Eye (tissue), 1 donor: ENCODE results near the gene CD63.
"Not testable (repeated sequence)": the region's sequence is repeated elsewhere in the genome, so short reads cannot be mapped to it uniquely, and the experiment has no call there.

ENCODE experiments used
- DNase-seq: peaks from one replicate; pipeline ENCODE4 v3.0.0-alpha.2; 2015

Gene CD63, protein sequence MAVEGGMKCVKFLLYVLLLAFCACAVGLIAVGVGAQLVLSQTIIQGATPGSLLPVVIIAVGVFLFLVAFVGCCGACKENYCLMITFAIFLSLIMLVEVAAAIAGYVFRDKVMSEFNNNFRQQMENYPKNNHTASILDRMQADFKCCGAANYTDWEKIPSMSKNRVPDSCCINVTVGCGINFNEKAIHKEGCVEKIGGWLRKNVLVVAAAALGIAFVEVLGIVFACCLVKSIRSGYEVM

DNA sequence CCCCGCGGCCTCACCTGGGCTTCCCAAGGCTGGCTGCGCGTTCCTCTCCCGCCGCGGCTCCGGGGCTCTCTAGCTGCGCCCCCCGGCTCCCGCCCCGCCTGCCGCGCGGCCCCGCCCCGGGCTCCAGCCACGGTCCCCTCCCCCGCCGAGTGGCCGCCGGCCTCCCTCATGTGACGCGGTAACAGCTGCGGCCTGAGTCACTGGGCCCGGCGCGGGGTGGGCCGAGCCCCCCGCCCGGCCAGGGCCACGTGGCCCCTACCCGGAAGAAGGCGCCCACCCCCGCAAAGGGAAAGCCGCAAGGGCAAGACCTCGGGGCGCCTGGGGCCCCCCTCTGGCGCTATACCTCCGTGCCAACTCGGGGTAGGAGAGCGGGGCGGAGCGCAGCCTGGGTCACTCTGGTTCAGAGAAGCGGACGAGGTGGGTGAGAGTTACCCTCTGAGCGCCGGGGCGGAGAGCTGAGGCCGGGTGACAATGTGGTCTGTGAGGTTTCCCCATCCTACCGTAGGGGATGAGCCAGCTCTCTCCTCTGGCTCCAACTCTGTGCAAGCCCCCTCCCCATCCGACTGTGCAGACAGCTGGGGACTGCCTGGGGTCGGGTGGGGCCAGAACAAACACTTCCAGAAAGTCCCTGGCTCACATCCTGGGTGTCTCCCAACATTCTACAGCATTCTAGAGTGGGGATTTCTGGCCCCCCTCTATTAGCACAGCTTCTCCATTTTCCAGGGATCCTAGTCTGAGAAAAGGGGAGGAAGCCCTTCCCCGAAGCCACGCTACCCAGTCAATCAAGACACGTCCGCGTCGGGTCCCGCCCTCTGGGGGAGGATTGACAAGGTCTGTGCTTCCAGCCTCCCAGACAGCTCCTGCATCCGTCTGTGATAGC lies at the start of gene CD63:
TSS of gene CD63 (minus strand) at position 71 of the 880 bp plus-strand sequence. CDS start 668 bp downstream, outside the sequence.
- peak; percentile 97 for DNase-seq

DNA sequence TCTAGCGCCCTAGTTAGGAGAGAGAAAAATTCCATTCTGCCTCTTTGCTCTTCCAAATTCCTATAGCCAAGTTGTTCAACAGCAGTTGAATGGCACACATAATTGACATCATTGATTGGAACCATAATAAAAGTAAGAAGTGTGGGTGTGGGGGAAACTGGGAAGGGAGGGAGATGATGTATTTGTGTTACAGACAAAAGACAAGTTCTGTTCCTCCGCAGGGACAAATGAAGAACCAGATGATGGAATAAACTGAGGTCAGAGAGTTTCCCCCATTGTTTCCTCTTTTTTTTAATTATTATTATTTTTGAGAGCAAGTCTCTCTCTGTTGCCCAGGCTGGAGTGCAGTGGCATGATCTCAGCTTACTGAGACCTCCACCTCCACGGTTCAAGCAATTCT lies 49.0 kb upstream of the CD63 start:
- DNase-seq, result no peak

DNA sequence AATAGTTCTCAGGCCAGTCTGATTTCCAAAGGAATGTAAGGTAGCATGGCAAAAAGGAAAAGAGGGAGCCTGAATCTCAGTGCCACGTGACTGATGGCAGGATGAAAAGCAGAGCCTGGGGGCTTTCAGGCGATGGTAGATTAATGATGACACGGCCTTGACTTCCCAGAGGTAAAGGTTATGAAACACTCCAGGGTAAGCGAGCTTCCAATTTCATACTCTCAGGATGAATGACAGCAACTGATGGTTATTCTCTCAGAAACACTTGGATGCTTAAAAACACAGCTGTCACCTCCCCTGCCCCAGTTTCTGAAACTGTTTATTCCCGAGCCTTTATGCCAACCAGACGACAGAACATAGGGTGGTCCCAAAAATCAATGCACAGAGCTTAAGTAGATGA lies 42.9 kb upstream of the CD63 start:
- peak; percentile 65 for DNase-seq

DNA sequence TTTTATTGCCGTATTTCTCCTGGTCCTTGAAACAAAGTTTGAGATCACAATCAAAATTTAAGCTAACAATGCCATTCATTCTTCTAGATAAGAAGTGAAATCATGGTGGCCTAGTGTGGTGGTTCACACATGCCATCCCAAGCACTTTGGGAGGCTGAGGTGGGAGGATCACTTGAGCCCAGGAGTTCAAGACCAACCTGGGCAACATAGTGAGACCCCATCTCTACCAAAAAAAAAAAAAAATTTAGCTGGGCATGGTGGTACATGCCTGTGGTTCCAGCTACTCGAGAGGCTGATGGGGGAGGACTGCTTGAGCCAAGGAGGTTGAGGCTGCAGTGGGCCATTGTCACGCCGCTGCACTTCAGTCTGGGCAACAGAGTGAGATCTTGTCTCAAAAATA lies 38.3 kb upstream of the CD63 start:
- no peak for DNase-seq

DNA sequence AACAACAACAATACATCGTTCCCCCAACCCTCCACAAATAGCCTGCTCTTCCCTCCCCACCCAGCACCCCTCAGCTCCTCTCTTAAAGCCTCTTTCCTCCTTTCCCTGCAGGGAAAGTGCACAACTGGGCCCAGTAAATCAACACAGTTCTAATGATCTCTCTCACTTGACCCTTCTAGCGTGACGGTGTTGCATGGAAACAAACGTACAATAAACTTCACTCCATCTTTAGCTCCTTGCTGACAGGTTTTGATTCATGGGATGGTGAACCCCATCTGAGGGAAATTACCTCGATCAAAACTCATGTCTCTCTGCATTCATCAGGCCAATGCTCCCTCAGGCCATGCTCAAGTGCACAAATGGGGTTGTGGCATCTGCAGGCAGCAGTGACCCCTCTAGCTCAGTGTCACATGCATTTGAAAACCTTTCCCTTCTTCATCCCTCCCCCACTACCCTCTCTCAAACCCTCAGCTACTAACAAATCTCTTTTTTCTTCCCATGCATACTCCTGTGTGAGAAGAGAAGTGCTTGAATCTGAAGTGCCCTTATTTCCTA lies 37.0 kb upstream of the CD63 start:
- DNase-seq, result peak; percentile 43

DNA sequence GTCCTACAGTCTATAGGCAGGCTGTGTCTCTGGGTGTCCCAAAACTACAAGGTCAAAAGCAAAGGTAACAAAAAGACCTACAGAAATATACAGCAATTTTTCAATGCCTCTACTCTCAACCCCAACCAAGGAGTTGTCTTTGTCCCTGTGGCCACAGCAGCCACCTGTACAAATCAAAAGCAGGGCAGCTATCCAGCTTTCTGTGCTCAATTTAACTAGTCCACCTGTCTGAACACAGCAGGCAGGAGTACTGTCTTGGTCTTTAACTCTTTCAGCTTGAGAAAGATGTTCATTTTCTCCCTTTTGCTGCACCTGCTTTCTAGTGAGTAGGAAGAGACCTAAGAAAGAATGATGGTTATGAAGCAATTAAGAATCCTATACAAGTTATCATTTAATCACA lies 33.8 kb upstream of the CD63 start:
- no peak for DNase-seq

DNA sequence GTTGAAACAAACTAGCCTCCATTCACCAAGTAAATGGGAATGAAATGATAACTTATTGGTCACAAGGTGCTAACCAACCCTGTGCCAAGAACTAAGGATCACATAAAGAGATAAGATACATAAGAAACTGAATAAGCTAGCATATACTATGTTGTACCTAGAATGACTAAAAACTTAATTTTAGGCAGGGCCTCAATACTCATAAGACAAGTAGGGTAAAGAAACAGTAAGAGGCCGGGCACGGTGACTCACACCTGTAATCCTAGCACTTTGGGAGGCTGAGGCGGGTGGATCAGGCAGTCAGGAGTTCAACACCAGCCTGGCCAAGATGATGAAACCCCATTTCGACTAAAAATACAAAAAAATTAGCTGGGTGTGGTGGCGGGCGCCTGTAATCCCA lies 31.9 kb upstream of the CD63 start:
- no peak for DNase-seq

DNA sequence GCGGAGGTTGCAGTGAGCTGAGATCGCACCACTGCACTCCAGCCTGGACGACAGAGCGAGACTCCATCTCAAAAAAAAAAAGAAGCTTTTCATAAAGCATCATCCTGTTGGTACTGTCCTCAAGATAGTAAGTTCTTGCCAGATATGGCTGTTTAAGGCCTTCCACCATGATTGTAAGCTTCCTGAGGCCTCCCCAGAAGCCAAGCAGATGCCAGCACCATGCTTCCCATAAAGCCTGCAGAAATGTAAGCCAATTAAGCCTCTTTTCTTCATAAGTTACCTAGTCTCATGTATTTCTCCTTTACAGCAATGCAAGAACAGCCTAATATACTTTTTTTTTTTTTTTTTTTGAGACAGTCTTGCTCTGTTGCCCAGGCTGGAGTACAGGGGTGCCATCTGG lies 29.8 kb upstream of the CD63 start:
- not testable (repeated sequence) for DNase-seq

DNA sequence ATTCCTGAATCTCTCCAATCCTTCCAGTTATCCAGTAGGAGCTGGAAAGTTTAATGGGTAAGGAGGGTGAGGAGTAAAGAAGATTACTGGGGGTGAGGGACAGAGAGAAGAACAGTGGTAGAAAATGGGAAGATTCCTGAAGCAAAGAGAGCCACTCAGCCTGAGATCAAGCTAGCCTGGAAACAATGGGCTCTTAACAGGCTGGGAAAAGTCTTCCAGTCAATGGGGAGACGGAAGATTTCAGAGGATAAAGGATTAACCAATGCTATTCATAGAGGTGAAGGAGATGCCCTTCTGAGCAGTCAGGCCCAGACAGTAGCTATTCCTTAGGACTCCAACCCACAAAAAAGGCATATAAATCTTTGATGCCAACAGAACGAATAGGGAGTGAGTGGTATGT lies 28.9 kb upstream of the CD63 start:
- no peak for DNase-seq

DNA sequence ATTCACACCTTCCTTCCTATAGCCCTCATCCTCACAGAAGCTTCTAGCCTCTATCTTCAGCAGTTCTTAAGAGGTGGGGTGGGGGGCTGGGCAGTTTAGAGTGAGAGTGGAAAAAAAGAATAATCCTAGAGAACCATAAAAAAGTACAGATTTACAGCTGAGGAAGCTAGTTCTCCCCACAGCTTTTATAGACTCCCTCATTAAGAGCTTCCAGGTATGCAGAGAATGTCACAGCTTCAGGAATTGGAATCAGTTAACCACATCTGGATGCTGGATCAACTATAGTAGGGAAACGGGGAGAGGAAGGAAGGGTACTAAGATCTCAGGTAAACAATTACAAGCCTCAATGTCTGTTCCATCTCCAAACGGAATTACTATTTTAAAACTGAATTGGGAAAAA lies 26.4 kb upstream of the CD63 start:
- DNase-seq, result no peak

DNA sequence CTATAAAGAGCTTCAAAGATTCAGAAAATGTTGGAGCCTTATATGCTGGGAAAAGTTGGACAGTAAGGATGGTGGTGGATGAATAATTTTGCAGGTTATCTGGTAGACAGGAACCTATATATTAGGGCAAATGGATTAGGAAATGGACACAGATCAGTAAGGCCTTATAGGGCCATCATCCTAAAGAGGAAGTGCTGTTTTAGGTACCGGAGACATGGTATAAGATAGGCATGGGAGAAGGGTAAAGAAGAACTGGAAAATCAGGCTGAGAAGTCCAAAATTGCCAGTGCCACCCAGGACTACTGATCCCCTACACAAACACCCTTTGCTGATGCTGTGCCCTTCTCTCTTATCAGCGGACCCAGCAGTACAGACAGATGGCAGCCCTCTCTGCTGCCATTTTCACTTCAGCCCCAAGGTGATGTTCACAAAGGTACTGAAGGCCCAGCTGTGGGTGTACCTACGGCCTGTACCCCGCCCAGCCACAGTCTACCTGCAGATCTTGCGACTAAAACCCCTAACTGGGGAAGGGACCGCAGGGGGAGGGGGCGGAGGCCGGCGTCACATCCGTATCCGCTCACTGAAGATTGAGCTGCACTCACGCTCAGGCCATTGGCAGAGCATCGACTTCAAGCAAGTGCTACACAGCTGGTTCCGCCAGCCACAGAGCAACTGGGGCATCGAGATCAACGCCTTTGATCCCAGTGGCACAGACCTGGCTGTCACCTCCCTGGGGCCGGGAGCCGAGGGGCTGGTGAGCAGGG lies 19.6 kb upstream of the CD63 start:
- no peak for DNase-seq

DNA sequence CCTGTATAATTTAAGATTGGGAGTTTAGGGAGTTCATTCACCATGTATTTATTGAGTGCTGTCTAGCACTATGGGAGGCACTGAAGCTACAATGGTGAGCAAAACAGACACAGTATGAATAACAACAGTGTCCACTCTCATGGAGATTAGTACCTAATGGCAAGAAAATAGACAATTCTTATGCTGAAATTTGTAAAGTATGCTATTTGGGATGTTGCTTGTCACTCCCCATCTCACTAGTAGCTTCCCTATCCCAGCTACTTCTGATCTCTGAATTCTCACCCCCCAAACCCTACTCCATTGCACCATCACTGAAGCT lies 18.1 kb upstream of the CD63 start:
- DNase-seq, result no peak

DNA sequence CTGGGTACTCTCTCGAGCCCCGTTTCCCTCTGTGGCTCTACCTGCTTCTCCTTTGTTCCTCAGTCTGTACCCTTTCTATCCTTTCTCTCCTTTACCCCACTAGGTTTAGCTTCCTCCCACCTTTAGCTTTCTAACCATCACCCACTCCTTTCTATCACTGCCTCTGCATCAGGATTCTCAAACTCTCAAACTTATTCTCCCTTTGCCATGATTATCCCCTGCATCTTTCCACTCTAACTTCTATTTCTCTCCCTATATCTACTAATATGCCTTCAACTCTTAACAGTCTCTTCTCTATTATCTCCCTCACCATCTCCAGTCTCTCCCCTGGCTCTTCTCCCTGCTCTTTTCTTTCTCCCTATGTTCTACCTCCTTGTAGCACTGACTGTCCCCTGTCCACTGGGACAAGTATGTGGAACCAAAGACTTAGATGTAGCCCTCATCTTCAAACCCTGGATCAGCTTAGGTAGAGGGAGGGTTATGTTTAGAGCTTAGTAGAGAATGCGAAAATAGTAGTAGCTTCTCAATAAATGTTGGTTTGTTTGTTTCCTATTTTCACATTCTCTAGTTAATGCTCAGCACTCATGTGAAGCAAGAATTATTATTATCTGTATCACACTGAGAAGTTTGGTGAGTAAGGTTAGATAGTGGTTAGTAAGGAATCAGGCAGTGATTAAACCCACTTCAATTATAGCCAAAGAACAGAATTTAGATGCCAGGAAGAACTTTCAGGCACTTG lies 17.5 kb upstream of the CD63 start:
- DNase-seq, result no peak

DNA sequence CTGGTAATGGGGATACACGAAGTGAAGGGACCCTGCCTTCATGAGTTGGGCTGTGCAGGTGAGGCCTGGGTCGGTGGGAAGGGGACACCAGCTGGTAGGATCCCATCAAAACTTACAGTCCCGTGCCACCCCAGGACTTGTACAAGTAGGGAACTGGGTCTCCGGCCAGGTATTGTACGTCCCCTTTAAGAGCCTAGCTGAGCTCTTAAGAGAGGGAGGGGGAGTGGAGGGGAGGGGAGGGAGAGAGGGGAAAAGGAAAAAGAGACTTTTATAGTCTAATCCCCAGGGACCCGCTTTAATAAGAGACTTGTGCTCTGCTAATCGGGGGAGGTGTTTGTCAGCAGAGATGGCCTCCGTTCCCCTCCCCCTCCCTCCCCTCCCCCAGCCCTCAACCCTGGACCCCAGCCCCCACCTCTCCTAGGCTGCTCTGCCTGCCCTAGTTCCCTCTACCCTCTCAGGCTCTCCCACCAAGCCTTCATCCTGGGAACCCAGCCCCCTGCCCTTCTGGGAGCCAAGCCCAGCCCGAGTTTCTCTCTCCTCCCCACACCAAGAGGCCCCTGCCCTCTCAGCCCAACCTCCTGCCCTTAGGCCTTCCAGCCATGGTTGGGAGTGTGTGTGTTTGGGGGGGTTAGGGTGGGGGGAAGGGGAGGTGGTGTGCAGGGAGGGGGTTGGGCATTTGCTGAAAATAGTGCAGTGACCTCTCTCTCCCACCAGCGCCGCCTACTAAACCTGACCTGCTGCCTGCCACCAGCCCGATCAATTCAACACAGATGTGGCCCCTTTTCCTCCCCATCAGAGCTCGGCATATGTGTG lies 16.8 kb upstream of the CD63 start:
- DNase-seq, result peak; percentile 93

DNA sequence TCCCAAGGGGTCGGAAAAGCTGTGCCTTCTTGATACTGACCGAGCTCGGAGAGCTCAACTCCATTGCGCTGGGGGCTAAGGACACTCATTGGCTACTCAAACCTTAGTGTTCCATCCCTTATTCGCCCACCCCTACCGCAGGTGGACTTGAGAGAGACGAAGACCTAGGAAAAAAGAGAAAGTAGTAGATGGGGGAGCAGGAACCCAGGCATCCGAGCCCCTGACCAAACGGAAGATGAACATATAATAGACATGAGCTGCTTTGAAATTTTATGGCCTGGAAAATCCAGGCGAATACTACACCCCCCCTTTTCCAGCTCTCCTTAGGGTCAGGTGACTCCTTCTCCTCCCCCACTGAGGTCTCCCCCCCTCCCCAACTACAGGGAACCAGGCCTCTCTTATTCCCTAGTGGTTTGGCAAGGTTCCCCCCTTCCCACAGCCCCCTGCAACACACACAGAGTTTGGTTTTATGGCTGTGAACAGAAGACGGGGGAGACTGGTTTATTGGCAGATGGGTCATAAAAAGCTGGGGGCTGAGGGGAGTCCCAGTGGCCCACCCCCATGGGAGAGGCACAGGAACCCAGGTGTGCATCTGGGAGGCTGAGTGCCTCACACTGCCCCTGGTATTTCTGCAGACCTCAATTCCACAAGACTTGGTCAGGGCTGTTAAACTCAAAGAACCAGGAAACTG lies 15.7 kb upstream of the CD63 start:
- peak; percentile 51 for DNase-seq

DNA sequence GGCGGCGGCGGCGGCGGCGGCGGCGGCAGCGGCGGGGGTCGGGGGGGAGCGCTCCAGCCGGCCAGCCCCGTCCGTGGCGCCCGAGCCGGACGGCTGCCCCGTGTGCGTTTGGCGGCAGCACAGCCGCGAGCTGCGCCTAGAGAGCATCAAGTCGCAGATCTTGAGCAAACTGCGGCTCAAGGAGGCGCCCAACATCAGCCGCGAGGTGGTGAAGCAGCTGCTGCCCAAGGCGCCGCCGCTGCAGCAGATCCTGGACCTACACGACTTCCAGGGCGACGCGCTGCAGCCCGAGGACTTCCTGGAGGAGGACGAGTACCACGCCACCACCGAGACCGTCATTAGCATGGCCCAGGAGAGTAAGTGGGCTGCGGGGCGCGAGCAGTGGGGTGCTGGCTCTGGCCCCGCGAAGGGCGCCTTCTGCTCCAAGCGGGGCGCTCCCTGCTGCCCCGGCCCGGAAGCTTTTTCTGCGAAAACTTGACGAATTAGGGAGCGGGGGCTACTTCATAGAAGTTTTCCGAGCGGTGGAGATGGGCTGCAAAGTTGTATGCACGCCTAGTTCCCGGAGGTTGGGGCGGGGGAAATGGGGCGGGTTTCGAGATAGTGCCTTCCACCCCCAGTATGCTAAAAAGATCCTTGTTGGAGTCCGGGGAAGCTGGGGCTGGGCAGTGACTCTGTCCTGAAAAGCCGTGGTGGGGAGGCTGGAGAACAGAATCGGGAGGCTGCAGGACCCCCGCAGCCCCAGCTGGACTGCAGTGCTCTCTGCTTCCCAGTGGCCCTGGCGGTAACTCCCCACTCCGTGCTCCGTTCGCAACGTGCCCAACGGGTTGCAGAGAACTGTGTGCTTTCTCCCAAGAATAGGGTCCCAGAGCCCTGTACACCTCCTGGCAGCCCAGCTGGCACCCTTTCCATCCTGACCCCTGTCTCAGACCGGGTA lies 14.9 kb upstream of the CD63 start:
- DNase-seq, result peak; percentile 85

DNA sequence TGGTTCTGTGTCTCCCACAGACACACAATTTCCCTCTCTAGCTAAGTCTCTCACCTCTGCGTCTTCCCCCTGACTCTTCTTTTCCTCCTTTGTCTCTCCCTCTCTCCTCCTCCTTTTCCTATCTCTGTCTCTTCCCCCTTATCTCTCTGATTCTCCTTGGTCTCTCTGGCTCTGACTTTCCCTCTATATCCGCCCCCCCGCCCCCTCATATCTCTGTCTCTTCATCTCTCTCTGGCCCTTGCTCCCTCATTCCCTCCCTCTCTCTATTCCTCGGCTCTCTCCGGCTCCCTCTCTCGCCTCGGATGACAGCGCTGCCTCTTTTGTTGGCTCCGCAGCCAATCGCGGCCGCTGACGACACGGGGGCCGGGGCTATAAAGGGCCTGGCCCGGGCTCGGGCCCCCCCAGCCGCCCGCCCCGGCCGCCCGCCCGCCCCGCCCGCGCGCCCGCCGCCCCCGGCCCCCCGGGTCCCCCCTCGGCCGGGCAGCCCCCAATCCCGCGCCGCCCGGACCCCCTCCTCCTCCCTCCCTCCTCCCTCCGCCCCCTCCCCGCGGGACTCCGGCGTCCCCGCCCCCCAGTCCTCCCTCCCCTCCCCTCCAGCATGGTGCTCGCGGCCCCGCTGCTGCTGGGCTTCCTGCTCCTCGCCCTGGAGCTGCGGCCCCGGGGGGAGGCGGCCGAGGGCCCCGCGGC lies 14.1 kb upstream of the CD63 start, which contains the start of gene GDF11:
TSS of gene GDF11 (plus strand) at position 404 of the 687 bp plus-strand sequence. CDS start at position 599, 195 bp downstream.
- DNase-seq, result peak; percentile 96

DNA sequence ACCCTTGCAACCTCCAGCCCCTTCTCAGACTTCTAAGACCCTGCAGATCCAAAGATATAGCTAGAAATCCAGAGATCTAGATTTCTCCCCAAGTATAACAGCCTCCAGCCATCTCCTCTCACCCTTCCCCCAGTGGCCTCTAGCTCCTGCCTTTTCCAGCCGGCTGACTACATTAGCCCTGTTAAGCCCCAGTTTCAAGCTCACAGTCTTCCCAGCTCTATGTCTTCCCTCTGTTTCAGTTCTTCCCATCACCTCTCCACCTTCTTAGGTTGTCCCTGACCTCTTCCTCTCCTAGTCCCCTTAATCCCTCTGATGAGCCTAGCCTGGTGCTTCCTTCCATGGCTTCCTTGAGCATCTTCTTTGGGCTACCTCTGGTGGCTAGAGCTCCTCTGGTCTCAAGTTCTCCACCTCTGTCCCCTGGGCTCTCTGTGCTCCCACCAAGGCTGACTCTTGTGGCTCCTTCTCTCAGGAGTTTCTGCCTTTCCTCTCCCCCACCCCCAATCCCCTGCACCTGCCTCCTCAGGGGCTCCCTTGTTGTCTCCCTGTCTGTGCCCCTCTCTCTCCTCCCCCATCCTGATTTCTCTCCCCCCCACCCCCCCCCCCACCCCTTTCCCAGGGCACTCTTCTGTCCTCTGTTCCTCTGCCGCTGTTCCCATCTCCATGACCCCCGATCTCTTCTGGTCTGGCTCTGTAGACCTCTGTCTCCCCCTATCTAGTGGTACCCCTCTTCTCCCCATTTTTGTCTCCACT lies 13.3 kb upstream of the CD63 start:
- peak; percentile 80 for DNase-seq

DNA sequence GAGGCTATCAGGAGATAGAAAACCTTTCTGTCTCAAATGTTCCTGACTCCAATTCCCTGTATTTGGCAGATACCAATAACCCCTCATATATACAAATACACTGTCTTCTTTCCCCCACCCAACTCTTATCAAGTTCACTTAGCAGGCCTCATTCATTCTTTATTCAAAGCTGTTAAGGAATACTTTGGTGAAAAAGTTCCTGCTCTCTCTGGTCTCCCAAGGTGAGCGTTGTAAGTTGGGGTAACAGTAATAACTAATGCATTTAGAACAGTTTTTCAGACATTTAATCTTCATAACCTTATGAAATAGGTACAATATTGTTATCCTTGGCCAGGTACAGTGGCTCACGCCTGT lies 10.2 kb upstream of the CD63 start:
- DNase-seq, result no peak
